NCI-H2227 (cell line): ENCODE data around the gene FAM120B.

Experiments used
- DNase-seq: peaks from one replicate; lab custom pipeline; 2025; ENCODE audit not compliant: unreplicated experiment; lab: John Stamatoyannopoulos, UW

FAM120B gene

DNA sequence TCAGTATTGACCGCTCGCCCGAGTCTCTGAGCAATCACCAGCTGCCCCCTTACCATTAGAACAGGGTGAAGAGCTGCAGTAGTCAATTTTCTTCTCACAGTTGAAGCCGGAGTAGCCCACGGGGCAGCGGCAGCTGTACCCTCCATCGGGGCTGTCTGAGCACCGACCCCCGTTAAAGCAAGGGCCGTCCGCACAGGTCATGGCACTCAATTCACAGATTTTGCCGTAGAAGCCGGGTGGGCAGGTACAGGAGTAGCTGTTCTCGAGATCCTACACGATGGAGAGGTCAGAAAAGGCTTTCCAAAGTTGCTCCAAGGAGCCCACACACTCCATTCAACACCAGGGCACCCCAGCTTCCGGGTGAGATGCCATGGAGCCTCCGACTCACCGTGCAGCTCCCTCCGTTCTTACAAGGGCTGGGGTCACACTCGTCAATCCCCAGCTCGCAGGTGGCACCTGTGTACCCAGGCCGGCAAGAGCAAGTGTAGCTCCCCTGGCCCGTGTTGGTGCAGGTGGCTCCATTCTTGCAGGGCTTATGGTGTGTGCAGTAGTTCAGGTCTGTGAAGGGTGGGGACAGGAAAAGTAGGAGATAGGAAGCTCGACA, 21.6 kb upstream of the FAM120B start:
- DNase-seq: no peak

DNA sequence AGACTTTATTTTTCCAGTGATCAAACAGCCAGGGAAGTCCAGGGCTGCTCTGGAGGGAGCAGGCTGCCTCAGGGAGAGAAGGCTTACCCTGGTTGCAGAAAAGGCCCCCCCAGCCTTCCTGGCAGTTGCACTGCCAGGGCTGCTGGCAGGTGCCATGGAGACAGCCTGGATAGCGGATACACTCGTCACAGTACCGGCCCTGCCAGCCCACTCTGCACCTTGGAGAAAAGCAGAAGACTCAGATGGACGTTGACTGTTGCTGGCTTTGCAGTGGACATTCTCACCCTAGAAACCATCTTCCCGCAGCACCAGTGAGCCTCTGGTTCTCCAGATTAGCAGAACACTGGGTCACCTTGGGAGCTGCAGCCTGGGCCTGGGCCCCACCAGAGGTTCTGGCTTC, 21.1 kb upstream of the FAM120B start:
- no peak for DNase-seq

DNA sequence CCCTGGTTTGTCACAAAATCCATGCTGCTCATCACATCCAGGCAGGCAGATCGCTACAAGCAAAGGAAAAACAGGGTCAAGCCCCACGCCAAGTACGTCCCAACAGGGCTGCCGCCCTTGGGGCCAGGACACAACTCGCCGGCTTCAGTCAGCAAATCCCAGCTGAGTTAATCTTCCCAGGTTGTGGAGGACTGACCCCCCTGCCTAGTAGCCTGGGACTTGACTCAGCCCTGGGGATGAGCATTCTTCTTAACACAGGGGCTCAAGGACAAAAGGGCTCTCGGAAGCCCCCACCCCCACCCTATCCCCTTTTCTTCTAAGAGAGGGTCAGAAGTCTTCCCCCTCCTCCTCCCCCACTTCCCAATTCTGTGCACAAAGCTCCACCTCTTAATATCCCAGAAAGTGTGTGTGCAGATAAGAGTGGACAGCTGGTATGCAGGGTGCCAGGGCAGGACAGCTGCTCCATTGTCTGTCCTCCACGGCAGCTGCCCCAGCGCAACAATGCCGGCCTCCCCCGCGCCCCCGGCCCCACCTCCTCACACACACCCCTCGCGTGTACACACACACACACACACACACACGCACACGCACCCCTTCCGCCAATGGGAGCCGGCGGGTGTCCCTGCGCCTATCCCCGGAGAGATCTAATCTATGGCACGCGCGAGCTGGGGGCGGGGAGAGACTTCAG, 20.2 kb upstream of the FAM120B start:
- DNase-seq: peak; percentile 23

DNA sequence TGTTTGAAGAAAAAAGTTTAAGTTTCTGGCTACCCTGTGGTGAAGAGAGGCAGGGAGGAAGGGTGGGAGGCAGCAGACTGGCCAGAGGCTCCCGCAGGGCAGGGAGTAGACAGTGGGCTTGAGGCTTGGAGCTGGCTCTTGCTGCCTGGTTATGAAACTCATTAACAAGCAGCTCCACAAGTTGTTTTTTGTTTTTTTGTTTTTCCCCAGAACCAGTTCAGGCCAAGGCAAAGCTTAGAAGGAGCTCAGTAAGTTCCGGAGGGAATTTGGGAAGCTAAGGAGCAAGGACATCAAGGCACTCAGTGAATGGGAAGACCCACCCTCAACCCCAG, 19.7 kb upstream of the FAM120B start:
- DNase-seq: no peak

DNA sequence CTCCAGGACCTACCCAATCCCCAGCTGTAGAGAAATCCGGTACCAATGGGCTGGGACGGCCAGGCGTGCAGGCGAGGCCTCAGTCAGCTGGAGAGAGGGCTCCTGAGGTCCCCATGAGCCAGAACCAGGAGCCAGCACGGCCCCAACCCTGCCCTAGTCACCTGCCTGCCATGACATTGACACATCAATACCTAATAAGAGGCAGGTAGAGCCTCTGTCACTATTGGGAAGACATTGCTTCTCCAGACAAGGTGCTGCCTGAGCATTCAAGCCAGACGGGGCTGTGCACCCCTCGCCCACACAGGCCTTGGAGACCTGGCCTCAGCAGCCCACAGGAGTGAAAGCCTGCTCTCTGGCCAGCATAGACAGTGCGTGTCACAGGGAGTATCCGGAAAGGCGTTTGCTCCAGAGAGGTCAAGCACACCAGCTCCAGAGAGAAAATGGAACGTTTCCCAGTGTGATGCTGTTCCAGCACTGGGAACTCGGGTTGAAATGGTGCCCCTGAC, 19.1 kb upstream of the FAM120B start:
- no peak for DNase-seq

DNA sequence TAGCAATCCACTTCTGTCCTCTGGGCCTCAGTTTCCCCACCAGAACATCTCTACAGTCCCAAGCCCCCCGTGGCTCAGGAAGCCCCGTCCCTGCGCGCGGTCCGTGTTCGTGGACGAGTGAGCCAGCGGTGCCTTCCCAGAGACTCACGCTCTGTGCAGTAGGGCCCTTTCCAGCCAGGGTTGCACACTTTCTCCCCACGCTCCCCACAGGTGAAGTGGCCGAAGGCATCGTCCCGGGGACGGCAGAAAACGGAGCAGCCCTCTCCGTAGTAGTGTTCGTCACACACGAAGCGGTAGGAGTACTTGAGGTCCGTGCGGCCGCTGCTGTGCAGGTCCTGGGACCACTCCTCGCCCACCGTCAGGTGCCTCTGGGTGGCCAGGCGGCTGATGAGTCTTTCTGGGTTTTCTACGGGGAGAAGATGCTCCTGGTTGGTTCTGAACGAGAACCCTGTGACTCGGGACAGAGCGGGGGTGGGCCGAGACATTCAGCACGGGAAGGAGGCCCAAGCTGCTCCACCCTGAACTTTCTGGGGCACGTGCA, 18.4 kb upstream of the FAM120B start:
- DNase-seq: no peak

DNA sequence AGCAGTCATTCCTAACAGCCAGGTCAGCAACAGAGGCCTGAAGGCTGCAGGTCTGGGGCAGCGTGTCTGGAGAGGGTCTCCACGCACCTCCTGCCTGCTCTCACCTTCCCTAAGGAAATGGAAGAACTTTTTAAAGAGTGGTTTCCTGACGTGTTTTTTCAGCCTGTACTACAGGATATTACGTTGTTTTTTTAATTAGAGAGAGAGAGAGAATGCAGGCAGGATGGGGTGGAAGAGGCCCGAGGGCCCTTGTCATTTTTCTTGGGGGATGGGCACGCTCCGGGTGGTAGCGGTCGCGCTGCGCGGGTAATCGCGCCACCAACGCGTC, 17.7 kb upstream of the FAM120B start:
- DNase-seq: no peak

DNA sequence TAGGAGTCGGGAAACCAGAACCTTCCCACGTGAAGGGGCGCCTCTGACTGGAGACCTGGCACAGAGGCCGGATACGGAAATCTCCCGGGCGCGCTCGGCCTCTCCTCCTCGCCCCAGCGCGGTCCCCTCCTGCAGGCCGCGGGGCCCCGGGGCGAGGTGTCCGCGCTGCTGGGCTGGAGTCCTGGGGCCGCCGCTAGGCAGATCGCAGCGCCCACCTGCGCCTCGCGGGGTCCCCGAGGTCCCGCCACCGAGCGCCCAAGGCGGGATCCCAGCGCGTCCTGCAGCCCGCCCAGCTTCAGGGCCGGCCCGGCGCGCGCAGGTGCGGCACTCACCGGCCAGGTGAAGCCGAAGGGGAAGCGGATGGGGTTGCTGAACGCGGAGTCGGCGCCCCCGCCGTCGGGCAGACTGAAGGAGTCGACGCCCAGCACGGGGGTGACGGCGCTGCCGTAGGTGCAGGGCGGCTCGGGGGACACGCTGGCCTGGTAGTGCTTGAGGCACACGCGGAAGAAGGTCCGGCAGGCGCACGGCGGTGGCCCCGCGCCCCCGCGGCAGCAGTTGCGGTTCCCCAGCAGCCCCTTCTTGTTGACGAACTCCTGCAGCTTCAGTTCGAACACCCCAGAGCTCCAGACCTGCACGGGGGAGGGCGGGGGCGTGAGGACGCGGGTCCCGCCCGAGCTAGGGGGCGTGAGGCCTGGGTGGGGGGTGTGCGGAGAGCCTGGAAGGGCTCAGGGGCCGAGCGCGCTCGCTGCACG, 17.2 kb upstream of the FAM120B start:
- DNase-seq: peak; percentile 34

DNA sequence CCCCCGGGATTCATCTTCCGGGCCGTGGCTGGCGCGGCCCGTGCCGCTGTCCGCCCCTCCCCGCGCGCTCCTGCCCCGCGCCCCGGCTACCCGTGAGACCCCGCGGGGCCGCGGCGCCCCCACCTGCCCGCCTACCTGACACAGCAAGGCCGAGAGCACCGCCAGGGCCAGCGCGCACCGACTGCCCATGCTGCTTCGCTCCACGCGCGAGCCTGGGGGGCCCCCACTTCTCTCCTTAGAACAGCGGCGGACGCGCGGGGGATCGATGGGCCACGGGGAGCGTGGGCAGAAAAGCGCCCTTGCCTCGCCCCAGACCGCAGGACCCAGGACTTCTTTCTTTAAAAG, 16.6 kb upstream of the FAM120B start:
- no peak for DNase-seq

DNA sequence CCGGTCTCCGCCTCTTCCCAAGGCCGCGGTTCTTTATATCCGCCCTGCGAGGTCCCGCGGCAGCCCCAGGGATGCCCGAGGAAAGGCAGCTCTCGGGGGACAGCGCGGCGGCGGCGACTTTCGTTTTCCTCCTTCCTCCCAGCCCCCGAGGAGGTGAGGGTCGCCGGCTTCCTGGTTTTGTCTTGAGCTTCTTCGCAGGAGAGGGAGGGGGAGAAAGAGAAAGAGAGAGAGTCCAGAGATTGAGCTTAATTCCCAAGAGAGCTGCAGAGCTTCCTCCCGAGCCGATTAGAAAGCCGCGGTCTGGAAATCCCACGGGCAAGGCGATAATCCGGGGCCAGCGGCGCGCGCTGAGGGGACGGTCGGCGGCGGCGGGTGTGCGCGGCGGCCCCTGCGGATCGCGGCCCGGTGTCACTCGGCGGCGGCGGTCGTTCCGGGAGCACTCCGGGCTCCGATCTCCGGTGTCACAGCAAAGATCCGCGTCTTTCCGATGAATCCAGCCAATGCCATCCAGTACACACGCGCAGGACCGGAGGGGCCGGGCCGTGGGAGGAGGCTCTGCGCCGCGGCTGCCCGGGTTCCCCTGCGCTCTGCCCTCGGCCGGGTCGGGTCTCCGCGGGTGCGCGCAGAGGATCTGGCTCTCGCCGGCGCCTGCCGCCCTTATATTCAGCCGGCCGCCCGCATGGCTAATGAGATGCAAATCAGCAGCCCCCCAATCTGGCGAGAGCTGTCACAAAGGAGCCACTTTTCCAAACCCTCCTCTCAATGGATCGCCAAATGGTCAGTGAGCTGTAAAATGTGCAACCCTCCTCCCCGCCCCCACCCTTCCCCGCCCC, 16.0 kb upstream of the FAM120B start, which contains the start of gene DLL1:
TSS of gene DLL1 (minus strand) at position 783 of the 833 bp plus-strand sequence. CDS start 939 bp downstream, outside the sequence.
- DNase-seq: peak; percentile 70

DNA sequence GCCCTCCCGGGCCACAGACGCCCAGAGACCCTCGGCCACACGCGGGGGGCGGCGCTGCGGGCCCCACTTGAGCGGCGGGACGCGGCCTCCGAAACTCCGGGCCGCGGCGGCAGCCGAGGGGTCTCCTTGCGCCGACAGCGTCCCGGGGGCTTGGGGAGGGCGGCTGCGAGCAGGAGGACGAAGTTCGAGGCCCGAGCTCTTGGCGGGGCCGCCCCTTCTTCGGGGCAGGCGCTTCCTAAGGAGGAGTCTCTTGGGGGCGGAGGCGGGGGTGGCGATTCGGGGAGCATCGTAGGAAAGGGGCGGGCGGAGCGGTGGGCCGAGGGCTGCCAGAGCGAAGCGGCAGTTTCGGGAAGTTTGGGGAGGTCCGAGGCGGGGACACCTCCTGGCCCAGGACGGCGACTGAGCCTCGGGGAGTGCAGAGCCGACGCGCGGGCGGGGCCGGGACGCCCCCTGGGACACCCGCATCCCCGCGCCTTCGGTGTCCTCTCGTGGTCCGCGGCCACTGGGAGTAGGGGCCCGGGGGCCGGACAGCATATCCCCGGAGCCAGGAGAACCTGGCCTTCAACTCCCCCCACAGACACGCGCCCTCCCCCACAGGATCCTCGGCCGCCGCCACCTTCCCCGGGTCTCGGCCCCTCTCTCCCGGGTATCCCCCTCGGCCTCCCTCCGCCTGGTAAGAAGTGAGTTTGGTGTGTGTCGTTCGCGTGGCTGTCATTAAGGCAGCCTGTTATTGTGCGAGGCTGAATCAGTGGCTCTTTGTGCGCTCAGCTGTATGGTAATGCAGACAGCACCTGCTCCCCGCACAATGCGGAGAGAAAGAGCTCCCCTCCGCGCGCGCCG, 15.1 kb upstream of the FAM120B start:
- DNase-seq: peak; percentile 68

DNA sequence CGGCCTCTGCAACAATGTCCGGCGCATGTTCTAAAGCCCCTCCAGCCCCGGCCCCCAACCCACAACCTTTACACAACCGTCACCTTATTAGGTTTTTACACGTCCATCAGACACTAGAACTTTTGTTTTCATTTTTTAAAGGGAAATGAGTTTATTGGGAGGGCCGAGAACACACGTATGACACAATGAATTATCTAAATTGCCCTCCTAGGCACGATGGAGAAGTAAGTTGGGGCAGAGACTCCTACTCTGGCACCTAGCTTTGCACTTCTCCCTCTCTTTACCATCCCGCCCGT, 14.5 kb upstream of the FAM120B start:
- DNase-seq: no peak

DNA sequence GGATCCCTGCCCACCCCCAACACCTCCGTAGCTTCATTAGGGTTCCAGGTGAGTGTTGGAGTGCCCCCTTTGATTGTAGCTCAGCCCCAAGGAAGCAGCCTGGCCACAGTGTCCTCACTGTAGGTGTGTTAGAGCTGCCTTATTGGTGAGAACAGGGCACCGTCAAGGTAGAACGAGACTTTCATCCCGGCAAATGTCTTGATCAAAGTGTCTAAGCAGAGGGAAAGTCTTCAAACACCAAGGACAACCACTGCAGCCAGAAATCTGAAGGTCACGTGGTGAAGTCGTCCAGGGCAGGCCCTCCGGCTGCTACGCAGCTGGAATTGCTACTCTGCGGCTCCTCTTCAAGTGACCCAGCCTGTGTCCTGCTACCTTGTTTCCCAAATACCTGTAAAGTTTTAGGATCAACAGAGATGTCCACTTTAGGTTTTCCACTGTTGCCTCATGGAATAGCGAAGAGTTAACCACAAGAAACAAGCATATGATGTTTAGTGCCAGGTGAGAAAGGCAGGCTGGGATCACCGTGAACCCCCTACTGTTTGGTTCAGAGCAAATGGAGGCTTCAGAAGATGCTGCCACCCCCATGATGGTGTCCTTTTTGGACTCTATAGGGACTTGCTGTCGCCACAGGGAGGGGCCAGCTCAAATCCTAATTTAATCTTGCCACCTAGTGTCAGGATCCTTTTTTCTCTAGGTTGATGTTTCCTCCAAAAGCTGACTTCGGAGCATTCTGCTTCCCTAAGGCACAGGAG, 14.0 kb upstream of the FAM120B start:
- DNase-seq: peak; percentile 6

DNA sequence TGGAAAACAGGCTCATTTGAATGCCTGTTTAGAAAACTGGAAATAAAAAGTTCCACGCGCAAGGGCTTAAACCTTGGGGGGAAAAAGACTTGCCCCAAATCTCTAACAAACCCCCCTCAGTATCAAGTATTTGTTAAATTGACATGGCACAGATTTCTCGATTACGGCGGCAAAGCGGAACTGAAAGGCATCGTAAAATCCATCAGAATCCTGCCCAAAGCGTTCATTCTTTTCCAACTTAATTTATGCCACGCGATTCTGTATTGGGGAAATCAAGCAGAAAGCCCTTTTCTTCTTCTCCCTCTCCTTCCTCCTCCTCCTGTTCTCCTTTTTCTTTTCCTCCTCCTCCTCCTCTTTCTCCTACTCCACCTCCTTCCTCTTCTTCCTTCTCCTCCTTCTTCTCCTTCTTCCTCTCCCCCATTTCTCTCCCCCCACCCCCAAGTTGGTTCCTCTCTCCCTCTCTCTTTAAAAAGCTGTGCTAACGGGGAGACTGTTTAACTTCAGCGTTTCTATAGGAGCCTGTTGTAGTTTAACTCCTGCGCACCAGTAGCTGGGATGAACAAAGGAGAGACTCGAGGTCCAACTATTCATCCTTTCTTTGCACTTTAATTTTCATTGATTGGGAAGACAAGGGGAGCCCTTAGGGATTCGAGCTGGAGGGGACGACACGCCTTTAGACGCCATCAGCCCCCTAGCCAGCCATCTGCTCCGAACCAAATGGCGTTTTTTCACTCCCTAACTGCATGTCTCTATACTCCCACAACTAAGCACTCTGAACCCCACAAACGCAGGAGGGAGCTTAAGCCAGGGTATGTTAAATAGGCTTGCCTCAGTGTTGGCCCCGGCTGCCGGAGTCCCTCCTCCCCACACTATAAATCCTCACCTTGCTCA, 13.0 kb upstream of the FAM120B start:
- DNase-seq: no peak

DNA sequence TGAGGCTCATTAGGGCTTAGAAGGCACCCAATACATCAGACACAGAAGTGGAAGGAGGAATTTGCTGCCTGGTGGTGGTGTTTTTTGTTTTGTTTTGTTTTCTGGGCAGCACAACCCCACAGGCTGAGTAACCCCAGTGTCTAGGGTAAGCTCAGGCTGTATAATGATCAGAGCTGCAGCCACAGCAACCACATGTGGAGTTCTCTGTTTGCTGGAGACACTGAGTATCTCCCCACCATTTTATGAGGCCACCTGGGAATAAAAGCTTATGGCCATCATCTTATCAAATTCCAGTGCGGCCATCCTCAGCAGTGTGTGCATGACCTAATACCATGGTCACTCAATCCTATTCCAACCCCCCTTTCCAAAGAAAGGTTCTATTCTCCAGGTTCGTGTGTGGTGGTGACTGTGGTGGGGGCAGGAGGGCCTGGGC, 12.2 kb upstream of the FAM120B start:
- no peak for DNase-seq

DNA sequence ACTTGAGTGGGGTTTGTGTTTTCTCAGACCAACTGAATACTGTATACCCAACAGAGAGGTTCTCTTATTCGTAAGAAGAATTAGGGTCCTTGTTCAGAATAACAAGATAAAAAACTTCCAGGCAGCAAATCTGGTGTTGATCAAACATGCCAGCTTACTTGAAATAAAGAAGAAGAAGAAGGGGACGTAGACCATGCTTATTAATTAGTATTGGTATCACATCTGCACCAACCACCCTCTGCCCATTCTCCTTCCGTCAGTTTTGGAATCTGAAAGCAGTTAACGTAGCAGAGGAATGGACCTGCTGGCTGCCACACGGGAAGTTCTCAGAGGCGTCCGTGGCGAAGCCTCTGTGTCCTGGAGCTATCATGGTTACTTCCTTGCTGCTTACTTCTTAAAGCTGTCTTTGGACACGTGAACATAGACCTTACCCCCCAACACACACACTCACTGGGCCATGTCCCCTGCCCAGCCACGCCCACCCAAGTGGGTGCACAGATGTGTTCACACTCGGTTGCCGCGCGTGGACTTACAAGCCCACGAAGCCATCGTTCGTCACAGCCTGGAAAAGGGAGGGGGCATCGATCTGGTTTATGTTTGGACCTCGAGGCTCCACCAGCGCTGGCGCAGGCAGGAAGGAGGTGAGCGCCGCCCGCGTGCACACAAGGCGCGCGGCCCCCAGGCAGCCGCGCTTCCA, 11.6 kb upstream of the FAM120B start:
- DNase-seq: peak; percentile 34

DNA sequence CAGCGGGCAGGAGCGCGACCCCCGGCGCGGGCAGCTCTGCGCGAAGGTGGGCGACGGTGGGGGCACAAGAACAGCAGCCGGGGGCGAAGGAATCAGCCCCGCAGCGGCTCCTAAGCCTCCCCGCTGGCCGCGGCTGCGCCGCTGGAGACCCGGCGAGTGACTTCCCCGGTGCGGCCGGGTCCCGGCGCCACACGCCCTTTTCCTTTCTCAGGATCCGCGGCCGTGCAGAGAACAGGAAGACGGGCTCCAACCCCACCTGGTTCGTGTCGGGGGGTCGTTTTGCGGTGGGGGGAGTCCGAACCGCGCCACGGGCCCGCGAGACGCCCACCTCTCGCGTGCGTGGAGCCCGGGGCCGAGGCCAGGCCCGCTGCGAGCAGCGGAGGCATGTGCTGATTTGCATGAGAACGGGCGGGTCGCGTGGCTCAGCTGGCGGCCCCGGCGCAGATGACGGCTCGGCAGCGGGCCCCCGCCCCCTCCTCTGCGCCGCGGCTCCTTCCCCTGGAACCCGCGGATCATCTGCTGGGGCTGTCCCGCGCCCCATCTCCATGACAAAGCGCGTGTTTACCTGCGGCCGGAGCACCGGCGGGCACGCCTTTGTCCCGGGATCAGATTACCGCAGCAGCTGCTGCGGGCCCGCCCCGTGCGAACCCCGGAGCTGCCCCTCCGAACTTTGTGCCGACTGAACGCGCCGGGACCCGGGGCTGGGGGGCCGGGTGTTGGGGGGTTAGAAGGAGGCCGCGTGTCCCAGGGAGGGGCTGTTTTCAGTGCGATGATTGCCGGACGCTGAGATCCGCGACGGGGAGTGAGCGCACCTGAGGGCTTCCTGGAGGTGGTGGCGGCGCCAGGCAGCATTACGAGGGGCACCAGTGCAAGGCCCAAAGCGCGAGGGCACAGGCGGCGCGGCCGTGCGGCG, 10.8 kb upstream of the FAM120B start:
- peak; percentile 64 for DNase-seq
